Skin of body (tissue), 1 donor: Measurements from ENCODE around the gene PROM1. TPM values are rescaled to one million over a fixed set of nuclear protein-coding genes. Genes with fewer than 3 reads are reported as not detected.

Source experiments
- total RNA-seq: library from RNA; depleted of rRNA; stranded (reverse); fragments of >200 nt; gene quantifications from one replicate; pipeline ENCODE4 v1.2.3, GENCODE V29; 2014

Gene PROM1
- total RNA-seq, 1 donor from 2014 or later, result 8.2 TPM

Other genes with a start within 250 kb of the PROM1 start
- 17.6 TPM for gene FGFBP1, start 145.3 kb downstream of the PROM1 start, total RNA-seq
- gene FGFBP2, start 120.8 kb downstream of the PROM1 start, total RNA-seq, result 2.6 TPM
- 34.4 TPM for gene TAPT1, start 142.4 kb upstream of the PROM1 start, total RNA-seq